OCI-M2 (cell line): ENCODE results near the gene IKBKG.
"Not testable (repeated sequence)": the region's sequence is repeated elsewhere in the genome, so short reads cannot be mapped to it uniquely, and the experiment has no call there.

Experiments
- DNase-seq: peaks from one replicate; lab custom pipeline; 2025; ENCODE audit not compliant: unreplicated experiment; lab: John Stamatoyannopoulos, UW

IKBKG gene, protein sequence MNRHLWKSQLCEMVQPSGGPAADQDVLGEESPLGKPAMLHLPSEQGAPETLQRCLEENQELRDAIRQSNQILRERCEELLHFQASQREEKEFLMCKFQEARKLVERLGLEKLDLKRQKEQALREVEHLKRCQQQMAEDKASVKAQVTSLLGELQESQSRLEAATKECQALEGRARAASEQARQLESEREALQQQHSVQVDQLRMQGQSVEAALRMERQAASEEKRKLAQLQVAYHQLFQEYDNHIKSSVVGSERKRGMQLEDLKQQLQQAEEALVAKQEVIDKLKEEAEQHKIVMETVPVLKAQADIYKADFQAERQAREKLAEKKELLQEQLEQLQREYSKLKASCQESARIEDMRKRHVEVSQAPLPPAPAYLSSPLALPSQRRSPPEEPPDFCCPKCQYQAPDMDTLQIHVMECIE

DNA sequence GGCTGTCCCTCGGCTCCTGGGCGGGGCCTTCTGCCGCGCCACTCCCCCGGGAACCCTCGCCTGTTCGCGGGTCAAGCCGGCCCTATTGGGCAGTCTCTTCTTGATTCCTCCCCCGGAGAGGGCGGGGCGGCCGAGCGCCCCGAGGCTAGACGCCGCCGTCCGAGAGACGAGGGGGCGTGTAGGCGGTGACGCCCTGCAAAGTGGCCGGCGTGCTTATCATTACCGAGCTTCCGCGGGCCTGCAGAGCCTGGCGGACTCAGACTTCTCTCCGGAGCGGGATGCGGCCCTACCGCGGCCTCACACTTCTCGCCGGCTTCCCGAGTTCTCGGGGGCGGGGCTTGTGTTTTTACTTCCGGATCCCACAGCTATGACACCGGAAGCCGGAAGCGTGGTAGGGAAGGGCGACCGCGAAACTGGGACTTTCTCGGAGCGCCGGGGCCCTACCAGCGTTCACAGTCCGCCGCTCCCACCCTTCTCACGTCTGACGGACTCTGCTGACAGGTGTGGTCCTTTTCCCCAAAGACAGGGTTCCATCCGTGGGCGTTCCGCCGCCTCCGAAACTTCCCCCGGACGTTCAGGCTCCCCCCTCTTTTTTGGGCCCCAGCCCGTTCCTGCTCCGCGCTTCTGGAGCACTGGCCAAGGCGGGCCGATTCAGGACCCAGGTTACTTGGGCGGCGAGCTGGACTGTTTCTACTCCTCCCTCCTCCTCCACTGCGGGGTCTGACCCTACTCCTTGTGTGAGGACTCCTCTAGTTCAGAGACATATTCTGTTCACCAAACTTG lies at the start of gene IKBKG:
TSS of gene IKBKG (plus strand) at position 376 of the 783 bp plus-strand sequence. CDS start 4,383 bp downstream, outside the sequence.
- no peak for DNase-seq

DNA sequence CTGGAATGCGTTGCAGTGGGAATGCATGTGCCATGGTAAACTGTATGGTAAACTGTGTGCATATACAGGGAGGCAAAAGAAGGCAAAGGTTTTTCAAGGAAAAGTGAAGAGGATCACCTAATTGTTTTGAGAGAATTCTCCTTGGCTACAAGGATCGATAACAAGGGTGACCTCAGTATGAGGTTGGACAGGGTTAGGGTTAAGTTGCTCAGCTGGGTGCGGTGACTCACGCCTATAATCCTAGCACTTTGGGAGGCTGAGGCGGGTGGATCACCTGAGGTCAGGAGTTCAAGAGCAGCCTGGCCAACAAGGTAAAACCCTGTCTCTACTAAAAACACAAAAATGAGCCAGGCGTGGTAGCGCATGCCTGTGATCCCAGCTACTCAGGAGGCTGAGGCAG lies 46.0 kb upstream of the IKBKG start:
- not testable (repeated sequence) for DNase-seq

DNA sequence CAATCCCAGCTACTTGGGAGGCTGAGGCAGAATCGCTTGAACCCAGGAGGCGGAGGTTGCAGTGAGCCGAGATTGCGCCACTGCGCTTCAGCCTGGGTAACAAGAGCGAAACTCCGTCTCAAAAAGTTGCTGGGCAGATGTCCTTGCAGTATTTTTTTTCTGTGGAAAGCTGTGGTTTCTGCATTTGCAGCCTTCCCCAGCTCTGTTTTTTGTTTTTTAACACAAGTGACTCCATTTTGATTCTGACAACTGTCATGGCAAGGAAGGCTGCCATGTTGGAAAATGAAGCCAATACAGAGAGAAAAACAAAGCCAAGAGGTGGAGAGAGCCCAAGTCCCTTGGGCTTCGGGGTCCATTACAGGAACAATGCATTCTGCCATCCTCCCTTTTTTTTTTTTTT lies 45.3 kb upstream of the IKBKG start:
- DNase-seq = no peak

DNA sequence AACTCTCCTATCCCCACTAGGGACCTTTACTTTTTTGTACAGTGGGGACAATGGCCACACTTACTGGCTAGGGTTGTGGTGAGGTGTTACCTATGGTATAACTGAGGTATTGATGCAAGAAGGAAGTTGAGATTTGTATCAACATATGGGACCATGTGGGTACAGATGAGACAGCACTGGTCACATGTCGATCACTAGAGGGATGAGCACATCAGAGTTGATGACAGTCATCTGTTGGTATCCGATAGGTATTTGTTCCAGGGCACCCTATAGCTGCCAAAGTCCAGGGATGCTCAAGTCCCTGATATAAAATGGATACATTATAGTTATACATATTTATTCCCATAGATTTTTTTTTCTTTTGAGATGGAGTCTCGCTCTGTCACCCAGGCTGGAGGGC lies 44.4 kb upstream of the IKBKG start:
- no peak for DNase-seq

DNA sequence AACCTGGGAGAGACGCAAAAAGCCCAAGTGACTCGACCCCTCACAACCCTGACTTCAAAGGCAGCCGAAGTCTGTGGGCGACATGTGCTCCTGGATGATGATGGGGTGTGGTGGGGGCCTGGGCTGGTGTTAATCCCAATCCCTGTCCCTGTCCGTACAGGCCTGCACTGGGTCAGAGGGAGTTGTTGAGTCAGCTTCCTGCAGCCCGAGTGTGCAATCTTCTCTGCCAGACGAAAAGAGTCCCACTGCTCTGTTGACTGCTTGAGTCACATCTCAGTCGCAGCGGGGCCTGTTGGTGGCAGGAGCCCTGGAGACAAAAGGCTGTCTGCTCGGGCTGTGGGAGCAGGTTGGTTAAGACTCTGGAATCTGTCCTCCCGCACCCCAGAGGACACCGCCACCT lies 41.7 kb upstream of the IKBKG start:
- DNase-seq = no peak

DNA sequence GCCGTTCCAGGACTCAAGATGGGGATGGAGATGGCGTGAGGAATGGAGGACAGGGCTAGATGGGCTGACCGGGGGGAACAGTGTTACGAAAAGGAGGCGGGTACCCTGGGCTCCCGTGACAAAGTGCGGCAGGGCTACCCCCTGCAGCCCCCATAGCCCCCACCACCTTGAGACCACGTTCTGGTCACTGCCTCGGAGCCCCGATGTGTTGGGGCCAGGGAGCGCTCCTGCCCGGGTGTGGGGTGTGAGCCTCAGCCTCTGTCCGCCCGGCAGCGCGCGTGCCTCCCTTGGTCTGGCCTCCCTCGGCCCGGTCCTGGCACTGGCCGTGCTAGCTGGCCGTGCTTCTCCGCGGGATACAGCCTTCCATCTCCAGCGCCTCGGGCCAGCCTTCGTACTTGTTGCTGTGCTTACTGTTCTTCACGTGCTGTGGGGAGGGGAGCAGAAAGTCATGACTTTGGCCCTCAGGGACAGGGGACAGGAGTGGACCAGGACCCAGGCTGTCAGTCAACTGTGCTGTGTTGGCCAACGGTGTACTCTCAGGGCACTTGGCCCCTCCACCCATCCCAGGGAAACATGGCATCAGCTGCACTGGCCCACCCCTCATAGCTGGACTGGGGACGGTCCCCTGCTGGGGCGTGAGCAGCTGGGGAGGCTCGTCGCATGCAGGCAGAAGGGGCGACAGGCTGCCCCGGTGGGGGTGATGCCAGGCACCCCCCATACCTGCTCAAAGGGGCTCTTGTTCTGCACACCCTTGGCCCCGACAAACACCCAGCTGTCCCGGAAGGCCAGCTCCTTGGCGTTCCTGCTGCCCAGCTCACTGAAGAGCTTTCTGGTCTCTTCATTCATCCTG lies 40.7 kb upstream of the IKBKG start:
- no peak for DNase-seq

DNA sequence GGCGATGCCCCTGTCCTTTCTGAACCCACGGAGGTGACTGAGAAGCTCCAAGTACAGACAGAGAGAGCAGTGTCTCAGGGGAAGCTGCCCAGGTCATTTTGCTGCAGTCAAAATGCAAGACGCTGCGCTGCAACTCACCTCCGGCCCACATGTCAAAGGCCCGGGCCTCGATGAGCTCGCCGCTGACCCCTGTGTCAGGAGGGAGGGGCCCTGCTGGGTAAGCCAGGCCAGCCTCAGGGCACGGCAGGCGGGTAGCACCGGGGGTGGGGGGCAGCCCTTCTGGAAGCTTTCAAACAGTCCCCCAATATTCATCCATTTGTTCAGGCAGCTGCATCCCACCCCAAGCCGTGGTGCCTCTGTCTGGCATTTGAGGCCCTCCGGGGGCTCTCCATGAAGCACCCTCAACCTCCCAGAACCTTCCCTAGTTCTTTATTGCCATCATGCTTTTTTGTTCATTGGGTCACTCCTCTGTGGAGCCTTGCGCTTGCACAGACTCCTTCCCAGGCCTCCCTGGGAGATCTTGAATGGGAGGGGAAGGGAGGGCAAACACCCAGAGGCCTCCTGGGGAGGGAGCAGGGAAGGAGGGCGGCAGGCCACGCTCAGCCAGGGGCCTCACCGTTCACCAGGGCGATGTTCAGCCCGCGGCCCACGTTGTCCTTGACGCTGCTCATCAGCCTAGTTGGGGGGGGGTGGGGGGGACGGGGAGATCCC lies 39.6 kb upstream of the IKBKG start:
- no peak for DNase-seq

DNA sequence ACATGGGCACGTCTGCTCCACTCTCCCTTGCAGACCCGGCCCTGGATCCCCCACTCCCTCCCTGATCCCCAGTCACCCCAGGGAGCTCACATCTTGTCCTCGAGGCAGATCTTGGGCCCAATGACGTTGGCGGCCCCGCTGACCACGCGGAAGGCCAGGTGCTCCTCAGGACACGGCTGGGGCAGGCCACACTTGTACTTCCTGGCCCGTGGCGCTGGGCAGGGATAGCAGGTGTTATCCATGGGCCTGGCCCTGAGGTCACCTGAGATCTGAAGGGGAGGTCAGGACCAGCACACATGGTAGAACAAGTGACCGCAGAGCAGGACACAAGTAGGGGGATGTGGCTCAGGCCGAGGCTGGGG lies 39.1 kb upstream of the IKBKG start:
- no peak for DNase-seq

DNA sequence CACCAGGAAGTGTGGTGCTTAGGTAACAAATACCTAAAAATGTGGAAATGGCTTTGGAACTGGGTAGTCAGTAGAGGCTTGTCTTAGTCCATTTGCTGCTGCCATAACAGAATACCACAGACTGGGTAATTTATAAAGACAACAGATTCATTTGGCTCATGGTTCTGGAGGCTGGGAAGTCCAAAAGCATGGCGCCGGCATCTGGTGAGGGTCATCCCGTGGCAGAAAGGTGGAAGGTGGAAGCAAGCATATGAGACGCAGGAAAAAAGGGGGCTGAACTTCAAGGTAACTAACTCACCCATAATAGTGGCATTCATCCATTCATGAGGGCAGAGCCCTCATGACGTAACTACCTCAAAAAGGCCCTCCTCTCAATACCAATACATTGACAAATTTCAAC lies 38.0 kb upstream of the IKBKG start:
- no peak for DNase-seq

DNA sequence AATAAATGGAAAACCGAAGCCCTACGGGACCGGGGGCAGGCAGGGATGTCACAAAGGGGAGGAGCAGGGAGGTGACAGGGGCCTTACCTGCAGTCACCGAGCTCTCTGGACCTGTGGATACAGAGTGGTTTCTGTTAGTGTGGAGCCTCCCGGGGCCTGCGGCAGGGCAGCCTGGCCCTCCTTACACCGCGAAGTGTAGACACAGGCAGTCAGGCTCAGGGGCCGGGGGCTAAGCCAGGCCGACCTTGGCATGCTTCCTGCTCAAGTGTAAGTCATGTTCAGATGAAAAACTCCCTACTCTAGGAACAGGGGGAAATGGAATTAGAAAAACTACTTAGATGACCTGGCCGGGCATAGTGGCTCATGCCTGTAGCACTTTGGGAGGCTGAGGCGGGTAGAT lies 35.7 kb upstream of the IKBKG start:
- no peak for DNase-seq

DNA sequence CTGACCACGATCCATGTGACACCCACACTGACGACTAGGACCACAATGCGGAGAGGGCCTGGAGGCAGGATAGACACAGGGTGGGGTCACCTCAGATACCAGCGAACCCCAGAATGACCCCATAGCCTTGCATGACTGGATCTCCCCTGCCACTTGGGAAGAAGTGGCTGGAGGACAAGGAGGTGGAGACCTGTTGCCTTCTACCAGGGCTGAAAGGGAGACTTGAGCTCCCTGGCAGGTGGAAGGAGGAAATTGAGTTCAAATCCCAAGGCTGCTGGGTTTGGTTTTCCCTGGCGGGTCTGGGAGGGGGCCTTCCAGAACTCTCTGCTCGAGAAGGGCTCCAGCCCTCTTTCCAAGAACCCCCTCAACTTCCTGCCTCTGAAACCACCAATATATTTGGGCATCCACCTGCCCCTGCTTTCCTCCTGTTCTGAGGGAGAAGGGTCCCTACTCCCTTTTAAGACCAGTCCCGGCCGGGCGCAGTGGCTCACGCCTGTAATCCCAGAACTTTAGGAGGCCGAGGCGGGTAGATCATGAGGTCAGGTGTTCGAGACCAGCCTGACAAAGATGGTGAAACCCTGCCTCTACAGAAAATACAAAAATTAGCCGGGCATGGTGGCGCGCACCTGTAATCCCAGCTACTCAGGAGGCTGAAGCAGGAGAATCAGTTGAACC lies 34.4 kb upstream of the IKBKG start:
- DNase-seq = no peak

DNA sequence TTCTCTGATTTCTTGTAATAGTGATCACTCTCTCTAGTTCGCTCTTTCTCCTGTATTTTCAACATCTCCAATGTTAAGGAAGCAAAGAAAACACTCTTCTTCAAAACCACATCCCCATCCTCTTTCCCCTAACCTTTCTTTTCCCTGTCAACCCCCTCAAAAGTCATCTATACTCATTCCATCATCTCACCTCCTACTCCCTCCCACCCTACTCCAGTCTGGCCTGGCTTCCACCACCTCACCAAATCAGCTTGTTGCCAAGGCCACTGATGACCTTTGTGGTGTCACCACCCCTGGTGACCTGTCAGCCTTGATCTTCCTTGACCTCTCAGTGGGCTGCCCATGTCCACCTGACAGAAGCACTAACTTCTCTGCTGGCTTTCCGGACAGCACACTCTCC lies 33.7 kb upstream of the IKBKG start:
- DNase-seq = no peak

DNA sequence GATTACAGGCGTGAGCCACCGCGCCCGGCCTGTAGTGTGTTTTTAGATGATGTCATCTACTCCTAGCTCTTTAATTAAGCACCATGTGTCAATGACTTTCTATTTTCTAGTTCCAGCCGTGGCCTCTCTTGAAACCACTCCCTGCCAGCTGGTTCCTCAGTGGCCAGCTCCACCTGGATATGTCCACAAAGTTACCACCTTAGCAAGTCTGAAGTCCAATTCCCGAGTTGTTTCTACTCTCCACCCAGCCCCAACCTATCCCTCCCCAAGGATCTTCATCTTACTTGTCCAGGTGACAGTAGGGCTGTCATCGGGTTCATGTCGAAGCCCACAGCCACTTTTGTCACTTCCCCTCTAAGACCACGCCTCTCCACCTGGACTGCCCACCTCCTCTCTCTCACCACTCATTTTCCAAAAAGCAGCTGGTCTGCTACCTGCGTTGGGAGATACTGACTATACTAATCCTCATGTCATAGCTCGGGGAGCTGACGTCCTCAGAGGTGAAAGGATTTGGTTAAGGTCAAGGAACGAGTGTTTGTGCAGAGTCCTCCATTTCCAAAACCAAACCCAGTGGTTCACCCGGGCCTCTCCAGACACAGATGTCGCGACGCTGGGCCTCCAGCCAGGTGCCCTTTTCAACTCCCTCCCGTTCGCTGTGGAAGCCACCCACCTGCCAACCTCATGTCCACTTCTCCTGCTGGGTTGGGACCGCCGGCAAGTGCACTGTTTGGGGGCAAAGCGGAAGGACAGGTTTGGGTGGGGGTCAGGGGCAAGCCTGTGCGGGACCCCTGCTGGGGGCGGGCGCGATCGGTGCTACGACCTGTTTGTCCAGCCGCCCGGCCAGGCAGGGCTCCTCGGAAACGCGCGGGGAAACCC lies 32.1 kb upstream of the IKBKG start:
- no peak for DNase-seq

DNA sequence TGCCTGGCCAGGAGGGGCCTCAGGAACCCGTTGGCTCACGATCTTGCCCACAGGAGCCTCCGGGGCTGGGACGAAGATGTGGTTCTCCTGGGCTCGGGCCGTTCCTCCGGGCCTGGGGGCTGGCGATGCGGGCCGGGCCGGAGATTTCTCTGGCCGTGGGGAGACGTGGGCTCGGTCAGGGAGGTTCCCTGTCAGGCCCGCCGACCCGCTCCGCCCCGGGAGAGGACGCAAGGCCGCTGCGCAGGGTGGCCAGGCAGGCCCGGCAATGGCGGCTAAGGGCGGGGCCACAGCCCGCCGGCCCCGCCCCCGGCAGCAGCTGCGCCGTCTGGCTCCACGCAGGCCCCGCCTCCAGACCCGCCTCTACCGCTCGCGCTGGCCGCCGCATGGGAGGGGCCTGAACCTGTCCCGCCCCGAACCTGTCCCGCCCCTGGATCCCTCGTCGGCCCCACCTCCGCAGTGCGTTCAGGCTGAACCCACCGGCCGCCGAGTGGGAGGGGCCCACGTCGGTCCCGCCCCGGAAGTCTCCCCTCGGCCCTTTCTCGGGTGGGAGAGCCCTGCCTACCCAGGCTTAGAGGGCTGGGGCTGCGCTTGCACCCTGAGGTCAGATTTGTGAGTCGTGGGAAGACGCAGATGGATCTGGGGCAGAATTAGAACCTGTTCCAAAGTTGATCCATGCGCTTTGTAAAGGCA lies 31.3 kb upstream of the IKBKG start, which contains the start of gene FAM3A:
TSS of gene FAM3A (minus strand) at position 267 of the 690 bp plus-strand sequence. CDS start 460 bp downstream, outside the sequence.
- no peak for DNase-seq

DNA sequence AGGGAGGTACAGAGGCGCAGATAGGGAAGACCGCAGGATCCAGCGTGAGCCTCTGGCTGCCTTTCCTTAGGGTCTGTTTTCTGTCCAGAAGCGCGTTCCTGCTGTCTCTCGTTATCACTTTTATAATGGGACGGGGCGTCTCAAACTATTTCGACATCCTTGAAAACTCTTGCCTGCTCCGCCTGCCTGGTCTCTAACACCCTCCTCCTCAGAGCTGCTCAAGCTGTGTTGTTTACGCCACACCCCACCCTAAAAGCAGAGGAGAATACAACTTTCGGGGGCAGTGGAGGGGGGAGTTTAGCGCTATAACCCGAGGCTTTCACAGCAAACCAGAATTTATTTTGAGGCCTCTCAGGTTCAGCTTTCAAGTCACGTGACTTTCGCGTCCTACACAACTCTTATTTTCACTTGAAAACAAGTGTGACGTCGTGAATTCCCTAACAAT lies 30.7 kb upstream of the IKBKG start:
- DNase-seq = no peak

DNA sequence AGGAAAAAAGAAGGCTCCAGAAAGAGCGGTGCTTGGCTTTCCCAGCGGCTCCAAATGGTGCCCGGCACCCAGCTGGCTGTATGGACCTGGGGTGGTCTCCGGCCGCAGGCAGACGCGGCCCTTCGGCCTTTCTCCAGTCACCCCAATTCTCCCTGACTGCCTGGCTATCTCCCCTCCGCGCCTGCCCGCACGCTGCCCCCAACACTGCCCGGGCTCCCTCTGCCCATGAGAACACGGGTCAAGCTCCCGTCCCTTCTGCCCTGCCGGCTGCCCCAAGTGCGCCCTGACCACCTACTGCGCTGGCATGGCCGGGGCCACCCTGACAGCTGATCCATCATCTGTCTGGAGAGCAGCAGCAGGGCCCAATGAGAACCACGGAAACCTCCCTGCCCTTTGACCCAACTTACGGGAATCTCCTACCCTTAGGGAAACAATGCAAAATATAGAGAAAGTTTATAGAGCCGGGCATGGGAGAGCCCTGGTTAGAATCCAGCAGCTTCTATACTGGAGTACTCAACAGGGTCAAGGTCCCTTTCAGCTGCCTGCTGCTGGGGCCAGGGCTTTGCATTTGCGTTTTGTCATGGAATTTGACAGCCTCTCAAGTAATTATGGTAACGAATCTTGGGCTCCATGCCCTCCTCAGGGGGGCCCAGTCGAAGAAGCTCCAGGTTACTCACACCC lies 30.2 kb upstream of the IKBKG start:
- DNase-seq = no peak

DNA sequence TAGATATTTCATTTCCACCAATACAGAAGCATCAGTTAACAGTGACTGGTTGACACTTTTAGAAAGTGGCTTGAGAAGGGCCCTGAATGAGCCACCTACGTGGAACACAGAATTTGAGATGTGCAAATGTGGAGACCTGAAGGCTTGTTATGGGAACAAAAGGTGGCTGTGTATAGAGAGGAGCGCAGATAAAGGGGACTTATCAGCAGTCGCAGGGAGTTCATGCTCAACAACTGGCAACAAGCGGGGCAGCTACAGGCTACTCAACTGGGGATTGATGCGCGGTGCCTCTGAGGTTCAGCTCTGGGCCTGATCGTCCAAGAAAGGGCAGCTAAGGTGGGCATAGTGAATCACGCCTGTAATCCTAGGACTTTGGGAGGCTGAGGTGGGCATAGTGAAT lies 28.0 kb upstream of the IKBKG start:
- no peak for DNase-seq
